Tongue (tissue), 2 donors: ENCODE measurements around the gene SART3. TPM values are rescaled to one million over a fixed set of nuclear protein-coding genes. Genes with fewer than 3 reads are reported as not detected.

ENCODE experiments used
- DNase-seq: peaks from one replicate; pipeline ENCODE4 v3.0.0-alpha.2; 2015
- total RNA-seq: library from RNA; depleted of rRNA; stranded (reverse); fragments of >200 nt; gene quantifications from one replicate; pipeline ENCODE4 v1.2.3, GENCODE V29; 2014

Gene SART3, protein sequence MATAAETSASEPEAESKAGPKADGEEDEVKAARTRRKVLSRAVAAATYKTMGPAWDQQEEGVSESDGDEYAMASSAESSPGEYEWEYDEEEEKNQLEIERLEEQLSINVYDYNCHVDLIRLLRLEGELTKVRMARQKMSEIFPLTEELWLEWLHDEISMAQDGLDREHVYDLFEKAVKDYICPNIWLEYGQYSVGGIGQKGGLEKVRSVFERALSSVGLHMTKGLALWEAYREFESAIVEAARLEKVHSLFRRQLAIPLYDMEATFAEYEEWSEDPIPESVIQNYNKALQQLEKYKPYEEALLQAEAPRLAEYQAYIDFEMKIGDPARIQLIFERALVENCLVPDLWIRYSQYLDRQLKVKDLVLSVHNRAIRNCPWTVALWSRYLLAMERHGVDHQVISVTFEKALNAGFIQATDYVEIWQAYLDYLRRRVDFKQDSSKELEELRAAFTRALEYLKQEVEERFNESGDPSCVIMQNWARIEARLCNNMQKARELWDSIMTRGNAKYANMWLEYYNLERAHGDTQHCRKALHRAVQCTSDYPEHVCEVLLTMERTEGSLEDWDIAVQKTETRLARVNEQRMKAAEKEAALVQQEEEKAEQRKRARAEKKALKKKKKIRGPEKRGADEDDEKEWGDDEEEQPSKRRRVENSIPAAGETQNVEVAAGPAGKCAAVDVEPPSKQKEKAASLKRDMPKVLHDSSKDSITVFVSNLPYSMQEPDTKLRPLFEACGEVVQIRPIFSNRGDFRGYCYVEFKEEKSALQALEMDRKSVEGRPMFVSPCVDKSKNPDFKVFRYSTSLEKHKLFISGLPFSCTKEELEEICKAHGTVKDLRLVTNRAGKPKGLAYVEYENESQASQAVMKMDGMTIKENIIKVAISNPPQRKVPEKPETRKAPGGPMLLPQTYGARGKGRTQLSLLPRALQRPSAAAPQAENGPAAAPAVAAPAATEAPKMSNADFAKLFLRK
- 79.1 TPM for total RNA-seq

DNA sequence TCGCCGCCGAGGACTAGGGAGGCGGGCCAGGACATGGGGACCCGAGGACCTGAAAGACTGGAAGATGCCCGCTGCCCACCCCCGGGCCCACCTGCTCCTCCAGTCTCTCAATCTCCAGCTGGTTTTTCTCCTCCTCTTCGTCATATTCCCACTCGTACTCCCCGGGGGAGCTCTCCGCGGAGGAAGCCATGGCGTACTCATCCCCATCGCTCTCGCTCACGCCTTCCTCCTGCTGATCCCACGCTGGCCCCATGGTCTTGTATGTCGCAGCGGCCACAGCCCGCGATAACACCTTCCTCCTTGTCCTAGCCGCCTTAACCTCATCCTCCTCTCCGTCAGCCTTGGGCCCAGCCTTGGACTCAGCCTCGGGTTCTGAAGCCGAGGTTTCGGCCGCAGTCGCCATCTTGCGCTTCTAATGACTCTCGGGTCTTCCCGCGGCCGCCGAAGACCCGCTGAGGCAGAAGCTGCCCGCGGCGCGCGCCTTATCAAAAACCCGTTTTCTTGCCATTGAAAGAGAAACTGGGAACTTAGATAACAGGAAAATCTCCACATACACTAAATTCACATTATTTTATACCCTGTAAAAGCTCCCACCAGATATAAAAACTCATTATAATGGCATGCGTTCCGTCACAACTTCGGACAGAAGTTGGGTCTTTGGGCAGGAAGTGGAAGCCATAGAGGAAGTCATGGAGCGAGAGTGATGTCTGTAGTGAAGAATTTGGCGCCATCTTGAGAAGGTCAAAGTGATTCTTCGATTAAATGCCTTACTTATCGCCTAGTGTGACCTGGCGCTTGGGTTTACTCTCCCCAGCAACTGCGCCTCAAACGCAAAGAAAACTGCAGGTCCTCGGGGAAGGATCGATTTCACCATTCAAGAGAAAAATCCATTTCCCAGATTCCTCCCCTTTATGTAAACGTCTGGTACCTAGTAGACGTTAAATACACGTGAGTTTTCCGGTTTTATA is at the start of gene SART3:
Gene SART3, minus strand, starts transcription at position 422 of the 968 bp plus-strand sequence. Its CDS starts 19 bp downstream, at position 403.
- DNase-seq, result peak; percentile 95

DNA sequence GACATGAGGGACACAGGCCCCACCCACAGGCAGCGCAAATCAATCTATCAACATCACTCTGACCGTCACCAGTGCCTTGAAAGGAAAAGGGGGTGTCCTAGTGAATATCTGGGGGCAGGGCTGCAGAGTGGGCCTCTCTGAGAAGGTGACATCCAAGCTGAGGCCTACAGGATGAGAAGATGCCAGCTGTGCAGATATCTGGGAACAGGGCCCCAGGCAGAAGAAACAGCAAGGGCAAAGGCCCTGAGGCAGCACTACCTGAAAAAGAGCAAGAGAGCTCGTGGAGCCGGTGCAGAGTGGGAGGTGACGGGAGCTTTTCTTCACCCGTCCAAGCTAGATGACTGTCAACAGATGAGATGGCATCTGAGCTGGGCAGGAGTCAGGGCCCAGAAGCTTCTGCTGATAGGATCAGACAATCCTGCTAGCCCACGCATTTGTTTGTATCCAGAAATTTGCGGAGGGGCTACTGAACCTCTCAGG is 49.4 kb upstream of the SART3 start:
- no peak for DNase-seq

DNA sequence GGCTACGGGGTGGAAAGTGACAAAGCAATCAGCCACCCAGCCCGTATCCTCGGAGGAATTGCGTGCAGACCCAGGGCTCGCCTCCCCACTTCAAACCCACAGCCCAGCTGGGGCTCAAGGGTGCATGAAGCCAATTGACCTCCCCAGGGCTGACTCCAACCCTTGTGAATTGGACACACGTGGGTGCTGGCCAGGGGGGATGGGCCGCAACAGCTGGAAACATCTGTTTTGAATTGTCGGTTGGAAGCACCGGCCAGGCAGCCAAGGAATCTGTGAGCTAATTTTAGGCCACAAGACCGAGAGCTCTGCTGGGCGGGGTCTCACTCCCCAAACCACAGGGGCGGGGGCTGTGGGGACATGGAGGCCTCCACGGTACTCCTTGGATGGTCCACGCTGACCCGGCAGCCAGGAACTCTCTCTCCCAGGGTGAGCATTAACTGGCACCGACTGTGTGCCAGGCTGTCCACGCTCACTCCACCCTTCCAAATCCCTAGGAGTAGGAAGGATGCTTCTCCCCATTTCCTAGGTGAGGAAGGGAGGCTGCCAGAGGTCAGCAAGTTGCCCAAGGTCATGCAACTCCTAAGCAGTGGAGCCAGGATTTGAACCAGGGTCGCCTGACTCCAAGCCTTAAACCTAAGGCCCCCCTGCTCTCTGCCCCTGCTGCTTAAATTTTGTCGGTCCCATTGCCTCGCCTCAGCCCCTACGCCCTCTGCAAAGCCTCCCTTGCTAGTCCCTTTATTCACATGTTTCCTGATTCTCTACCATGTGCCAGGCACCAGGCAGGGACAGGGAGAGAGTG is 48.8 kb upstream of the SART3 start:
- peak; percentile 97 for DNase-seq

DNA sequence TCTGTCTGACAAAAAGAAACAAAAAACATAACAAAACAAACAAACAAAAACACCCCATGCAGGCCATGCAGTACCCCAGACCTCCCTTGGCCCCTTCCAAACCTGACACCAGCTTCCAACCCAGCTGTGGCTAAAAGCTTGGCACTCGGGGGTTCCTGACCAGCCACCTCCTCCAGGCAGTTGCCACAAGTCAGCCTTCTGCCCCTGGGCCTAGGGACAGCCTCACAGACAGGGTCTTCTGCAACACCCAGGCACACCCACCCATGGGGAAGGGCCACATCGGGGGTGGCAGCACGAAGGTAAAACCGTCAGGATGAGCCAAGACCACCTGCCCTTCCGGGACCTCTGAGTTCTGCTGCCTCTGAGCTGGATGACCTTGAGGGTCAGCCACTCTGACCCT is 47.6 kb upstream of the SART3 start:
- no peak for DNase-seq

DNA sequence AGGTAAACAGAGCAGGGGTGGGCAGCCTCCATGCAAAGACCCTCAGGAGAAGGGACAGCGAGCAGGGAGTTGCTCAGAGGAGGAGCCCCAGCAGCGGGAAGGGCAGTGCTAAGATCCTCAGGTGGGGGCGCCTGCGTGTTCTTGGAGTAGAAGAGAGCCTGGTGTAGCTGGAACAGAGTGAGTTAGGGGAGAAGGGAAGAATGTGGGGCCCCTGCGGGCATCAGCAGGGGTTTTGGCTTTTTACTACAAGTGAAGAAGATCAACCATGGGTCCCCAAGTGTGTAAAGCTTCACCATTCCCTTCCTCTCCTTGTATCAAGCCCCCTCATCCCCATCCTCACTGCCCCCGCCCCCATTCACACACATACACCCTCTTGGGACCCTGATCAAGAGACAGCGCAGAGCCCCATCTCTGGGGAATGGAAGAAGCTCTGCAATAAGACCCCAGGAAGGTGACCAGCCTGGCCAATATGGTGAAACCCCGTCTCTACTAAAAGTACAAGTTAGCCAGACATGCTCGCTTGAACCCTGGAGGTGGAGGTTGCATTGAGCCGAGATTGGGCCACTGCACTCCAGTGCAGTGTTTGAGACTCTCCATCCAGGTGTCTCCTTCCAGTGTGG is 47.1 kb upstream of the SART3 start:
- DNase-seq, result no peak

DNA sequence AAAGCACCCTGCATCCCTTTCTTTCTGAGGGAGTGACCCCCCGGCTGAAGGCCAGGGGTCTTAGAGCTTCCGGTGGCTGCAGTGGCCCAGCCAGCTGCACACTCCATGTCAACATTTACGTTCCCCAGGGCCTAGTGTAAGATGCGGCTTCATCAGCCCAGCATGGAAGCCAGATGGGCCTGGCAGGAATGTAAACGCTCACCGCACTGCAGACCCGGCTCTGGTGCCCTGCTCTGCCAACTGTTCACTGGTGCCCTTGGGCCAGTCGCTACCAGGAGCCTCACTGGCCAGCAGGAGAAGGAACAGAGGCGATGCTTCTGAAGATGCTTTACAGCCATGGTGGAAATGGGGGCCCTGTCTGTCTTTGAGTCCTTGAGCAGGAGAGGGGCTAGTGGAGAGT is 45.5 kb upstream of the SART3 start:
- no peak for DNase-seq

DNA sequence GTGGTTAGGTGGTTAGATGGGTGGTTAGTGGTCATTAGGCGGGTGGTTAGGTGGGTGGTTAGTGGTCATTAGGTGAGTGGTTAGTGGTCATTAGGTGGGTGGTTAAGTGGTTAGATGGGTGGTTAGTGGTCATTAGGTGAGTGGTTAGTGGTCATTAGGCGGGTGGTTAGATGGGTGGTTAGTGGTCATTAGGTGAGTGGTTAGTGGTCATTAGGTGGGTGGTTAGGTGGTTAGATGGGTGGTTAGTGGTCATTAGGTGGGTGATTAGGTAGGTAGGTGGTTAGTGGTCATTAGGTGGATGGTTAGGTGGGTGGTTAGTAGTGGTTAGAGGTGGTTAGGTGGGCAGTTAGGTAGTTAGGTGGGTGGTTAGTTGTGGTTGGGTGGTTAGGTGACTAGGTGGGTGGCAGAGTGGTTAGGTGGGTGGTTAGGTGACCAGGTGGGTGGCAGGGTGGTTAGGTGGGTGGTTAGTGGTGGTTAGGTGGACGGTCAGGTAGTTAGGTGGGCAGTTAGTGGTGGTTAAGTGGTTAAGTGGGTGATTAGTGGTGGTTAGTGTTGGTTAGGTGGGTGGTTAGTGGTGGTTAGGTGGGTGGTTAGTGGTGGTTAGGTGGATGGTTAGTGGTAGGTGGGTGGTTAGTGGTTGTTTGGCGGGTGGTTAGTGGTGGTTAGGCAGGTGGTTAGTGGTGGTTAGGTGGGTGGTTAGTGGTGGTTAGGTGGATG is 44.9 kb upstream of the SART3 start:
- DNase-seq, result no peak

DNA sequence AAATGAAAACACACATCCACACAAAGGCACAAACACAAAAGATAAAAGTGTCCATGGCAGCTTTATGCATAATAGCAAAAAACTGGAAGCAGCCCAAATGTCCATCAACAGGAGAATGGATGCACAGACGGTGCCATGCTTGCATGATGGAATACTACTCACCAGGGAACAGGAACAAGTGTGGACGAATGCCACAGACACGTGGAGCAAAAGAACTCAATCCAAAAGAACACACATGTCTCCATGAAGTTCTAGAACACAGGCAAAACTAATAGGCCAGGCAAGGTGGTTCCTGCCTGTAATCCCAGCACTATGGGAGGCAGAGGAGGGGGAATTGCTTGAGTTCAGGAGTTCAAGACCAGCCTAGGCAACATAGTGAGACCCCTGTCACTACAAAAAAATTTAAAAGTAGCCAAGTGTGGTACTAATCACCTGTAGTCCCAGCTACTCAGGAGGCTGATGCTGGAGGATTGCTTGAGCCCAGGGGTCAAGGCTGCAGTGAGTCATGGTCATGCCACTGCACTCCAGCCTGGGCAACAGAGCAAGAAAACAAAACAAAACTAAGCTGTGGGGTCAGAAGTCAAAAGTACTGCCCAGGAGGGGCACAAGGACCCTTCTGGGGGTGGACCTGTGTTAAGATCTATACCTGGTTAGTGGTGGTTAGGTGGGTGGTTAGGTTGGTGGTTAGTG is 44.2 kb upstream of the SART3 start:
- DNase-seq, result no peak

DNA sequence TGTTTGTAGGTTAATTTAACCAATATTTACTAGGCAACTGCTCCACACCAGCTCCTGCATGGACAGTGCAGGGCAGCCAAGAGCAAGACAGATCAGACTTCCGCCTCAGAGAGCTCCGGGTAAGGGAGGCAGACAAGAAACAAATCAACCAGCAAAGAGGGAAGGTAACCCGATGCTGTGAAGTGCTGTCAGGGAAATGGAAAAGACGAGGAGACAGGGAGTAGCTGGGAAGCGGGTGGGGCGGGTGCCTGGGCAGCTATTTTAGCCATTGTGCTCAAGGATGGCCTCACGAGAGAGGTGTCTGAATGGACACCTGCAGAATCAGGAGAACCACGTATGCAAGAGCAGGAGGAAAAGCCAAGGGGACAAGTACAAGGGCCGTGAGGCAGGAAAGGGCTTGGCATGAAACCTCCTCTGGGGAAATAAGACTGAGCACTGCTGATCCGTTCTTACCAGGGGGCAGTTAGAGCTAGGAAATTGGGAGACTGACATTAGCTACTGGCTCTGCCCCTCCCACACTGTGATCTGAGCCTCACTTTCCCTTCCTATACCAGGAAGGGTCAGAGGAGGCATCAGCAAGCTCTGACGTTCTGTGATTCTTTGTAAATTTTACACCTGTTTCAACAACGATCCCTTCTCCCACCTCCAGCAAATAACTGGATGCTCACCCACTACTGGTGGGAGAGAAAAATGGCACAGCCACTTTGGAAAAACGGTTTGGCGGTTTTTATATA is 43.4 kb upstream of the SART3 start:
- no peak for DNase-seq

DNA sequence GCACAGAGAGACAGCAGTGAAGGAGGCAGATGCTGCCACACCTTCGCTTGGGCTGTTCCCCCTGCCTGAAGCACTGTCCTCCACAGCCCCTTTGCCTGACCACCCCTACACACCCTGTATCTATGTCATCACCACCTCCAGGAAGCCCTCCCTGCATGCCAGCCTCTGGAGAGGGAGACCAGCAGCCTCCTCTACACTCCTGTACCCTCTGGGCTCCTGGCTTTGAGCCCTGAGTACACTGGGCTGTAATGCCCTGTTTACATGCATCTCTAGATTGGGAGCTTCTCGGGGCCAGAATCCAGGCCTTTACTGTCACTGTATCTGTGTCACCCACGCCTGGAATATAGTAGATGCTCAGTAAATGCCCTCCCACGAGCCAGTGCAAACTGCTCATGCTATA is 42.8 kb upstream of the SART3 start:
- no peak for DNase-seq

DNA sequence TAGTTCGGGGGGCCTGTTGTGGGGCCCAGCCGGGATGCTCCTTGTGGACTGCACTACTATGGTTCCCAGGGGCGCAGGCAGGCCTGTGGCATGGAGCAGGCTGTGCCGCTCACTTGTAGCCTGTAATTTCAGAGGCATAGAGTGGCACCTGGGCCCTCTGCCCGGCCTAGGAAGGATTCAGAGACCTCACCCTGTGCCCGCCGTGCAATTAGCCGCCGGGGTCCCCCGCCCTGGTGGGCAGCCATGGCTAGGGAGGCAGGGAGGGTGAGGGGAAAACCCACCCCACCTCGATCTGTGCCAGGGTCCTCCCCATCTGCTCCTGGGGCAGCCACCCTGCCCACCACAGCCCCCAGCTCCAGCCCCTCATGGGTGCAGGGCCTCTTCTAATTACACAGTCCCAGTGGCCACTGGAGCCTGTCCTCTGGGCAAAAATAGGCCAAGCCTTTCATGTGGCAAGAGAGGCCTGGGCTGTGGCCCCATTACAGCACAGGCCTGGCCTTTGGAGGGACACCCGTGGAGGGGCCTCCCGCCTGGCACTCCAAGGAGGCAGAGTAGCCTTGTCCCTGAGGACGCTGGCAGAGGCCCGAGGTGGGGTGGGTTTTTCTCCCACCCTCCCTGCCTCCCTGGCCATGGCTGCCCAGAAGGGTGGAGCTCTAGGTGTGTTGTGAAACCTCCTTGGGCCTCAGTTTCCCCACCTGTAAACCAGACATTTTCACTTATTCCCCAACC is 42.2 kb upstream of the SART3 start:
- DNase-seq, result no peak

DNA sequence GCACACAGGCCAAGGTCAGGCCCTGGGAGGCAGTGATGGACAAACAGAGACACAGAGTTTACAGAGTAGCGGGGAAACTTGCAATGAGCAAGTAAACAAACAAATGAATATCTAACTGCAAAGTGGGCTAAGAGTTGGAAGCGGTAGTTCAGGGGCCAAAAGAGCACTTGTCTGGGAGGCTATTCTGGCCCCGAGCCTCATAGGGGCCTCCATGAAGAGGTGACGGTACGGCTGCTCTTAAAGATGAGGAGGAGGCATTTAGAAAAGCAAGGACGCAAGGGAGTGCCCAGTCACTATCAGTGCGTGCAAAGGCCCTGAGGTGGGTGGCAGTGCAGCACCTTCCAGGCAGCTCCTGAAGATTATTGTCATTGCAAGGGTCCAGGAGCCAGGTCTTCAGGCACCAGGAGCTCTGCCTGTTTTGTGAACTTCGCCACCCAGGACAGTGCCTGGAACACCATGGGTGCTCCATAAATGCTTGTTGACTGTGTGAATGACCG is 41.3 kb upstream of the SART3 start:
- DNase-seq, result no peak

DNA sequence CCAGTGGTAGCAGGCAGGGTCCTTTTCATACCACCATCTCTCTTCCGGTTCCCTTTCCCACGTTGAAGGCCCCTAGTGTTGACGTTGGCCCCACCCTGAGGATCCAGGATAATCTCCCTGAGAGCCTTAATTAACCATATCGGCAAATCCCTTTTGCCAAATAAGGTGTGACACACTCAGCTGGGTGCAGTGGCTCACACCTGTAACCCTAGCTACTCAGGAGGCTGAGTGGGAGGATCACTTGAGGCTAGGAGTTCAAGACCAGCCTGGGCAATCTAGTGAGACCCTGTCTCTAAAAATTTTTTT is 39.7 kb upstream of the SART3 start:
- no peak for DNase-seq

DNA sequence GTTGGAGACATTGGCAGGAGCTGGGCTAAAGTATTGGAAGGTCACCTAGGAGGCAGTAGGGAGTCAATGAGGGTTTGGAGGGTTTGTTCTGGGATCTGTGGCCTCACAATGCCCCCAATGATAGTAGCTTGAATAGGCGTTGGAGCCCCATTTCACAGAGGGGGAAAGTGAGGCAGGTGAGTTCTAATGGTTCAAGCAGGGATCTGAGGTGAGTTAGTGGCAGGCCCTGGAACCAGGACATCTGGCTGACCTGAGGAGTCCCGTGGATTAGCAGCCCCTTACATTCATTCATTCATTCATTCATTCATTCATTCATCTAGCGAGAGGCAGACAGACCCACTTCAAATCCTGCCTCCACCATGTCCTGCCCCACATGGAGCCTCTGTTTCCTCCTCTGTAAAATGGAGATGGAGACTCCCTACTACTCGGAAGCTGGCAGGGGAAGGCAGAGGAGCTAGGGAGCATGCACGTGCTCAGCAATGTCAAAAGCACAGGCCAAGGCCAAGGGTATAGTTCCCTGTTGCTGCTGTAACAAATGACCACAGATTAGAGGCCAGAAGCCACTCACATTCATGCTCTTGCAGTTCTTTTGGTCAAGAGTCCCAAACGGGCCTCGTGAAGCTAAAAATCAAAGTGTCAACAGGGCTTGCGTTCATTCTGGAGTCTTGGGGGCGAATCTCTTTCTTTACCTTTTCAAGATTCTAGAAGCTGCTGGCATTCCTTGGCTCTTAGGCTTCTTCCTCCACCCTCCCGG is 39.2 kb upstream of the SART3 start:
- no peak for DNase-seq

DNA sequence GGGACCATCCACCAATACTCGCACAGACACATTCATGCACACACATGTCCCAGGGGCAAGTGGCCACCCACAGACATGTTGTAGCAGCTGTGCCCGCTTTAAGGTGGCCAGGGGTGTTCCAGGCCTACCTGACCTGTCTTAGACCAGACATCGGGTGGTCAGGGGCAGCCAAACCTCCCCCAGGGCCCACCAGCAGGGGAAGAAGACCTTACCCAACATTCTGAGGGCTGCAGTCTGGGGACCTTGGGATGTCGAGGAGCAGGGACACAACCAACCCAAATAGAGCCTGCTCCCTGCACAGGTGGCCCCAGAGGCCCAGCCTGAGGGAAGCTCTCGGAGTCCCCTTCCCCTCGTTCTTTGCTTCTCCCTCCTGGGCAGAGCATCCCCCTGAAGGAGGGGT is 38.6 kb upstream of the SART3 start:
- DNase-seq, result no peak

DNA sequence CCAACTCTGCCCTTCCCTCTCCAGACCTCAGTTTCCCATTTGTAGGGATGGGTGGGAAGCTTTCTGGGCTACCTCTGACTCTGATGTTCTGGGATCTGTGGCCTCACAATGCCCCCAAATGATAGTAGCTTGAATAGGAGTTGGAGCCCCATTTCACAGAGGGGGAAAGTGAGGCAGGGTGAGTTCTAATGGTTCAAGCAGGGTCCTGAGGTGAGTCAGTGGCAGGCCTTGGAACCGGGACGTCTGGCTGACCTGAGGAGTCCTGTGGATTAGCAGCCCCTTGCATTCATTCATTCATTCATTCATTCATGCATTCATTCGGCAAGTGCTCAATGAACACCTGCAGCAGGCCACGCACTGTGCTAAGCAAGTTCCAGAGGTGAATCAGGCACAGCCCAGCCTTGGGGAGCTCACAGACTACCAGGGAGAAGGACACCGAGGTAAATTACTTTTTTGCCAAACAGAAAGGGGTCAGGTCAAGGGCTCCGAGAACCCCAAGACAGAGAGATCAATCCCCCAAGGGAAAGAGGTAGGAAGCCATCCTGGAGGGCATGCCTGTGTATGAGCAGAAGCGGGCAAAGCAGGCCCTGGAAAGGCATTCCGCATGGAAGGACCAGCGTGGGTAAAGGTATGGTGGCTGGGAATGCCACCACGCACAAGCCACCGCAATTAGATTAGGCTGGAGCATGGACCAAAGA is 37.7 kb upstream of the SART3 start:
- no peak for DNase-seq
